ENCODE data around the gene GCSAML. TPM values are rescaled to one million over a fixed set of nuclear protein-coding genes. Genes with fewer than 3 reads are reported as not detected.
"Not testable (repeated sequence)": the region's sequence is repeated elsewhere in the genome, so short reads cannot be mapped to it uniquely, and the experiment has no call there.

GCSAML gene
- 1 to 10 TPM in 1 of 4 donors, under 1 TPM in 3; 0.18 to 1.7 (median 0.41) TPM for total RNA-seq

DNA sequence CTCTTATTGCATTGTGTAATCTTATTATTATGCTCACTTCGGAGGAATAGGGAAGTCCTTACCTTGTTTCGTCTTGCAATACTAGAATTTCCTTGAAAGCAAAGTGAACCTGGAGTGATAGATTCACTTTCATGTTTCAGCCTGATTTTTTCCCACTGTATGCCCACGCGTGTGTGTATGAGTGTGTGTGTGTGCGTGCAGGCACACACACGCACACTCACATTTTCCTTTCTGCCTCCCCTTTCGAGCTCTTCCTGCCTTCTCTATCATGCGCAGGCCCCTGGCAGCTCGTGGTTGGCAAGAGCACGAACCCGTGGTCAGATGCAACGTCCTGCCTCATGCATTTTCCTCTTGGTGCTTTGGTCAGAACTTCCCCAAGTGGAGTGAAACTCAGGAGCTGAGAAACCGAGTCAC, at the start of gene GCSAML:
GCSAML (plus strand) TSS at position 366 of the 414 bp plus-strand sequence. CDS start 58 bp downstream, outside the sequence.
- H3K9me3 ChIP-seq: no peaks in the 10 kb centered on the region
- H3K27ac ChIP-seq: no peak within 1 kb of the TSS
- no peak within 1 kb of the TSS for H3K4me3 ChIP-seq
- TF ChIP-seq POLR2A (IDR thresholded peaks at IDR 0.05): no peak
- TF ChIP-seq, protein P1, sequence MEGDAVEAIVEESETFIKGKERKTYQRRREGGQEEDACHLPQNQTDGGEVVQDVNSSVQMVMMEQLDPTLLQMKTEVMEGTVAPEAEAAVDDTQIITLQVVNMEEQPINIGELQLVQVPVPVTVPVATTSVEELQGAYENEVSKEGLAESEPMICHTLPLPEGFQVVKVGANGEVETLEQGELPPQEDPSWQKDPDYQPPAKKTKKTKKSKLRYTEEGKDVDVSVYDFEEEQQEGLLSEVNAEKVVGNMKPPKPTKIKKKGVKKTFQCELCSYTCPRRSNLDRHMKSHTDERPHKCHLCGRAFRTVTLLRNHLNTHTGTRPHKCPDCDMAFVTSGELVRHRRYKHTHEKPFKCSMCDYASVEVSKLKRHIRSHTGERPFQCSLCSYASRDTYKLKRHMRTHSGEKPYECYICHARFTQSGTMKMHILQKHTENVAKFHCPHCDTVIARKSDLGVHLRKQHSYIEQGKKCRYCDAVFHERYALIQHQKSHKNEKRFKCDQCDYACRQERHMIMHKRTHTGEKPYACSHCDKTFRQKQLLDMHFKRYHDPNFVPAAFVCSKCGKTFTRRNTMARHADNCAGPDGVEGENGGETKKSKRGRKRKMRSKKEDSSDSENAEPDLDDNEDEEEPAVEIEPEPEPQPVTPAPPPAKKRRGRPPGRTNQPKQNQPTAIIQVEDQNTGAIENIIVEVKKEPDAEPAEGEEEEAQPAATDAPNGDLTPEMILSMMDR (IDR thresholded peaks at IDR 0.05): no peak
- no peaks in the 10 kb centered on the region for H3K27me3 ChIP-seq
- no peaks in the 10 kb centered on the region for H3K36me3 ChIP-seq
- DNase-seq: no peak
- H3K4me1 ChIP-seq: no peaks in the 10 kb centered on the region

DNA sequence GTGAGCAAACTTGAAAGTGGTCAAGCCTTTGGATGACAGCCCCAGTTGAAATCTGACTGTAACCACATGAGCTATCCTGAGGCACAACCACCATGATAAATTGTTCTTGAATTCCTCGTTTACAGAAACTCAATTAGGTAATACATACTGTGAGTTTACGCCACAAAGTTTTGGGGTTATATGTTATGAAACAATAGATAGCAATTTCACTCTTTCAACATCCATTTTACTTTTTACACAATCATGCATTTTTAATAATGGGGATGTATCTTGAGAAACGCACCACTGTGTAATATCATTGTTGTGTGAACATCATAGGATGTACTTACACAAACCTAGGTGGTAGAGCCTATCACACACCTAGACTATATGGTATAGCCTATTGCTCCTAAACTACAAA, 48.1 kb upstream of the GCSAML start:
- Histone ChIP-seq H3K27ac (no peak overlapping the region), H3K4me1 (no peaks in the 10 kb centered on the region), H3K27me3 (no peaks in the 10 kb centered on the region), H3K4me3 (no peak overlapping the region), H3K9me3 (no peaks in the 10 kb centered on the region), H3K36me3 (no peaks in the 10 kb centered on the region)
- no peak for DNase-seq
- TF ChIP-seq, protein P1 (IDR thresholded peaks at IDR 0.05): no peak
- no peak for TF ChIP-seq POLR2A (IDR thresholded peaks at IDR 0.05)

DNA sequence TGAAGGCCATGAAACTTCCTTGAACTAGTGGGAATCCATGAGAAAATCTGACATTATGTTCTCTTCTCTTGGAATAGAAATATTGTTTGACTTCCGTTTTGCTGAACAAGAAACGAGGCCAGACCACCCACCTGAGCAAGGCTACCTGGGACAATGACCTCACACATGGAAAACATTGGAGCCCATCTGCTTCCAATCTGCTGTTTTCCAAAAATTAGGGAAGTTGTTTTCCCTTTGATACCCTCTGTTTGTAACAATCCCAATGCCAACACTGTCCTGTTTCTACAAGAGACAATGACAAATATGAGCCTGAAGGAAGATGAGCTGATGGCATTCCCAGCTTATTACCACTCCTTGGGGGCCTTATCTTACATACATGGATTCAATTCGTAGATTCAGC, 42.1 kb upstream of the GCSAML start:
- TF ChIP-seq POLR2A (IDR thresholded peaks at IDR 0.05): no peak
- TF ChIP-seq, protein P1 (IDR thresholded peaks at IDR 0.05): no peak
- no peak overlapping the region for H3K27ac ChIP-seq
- H3K27me3 ChIP-seq: no peaks in the 10 kb centered on the region
- no peaks in the 10 kb centered on the region for H3K4me1 ChIP-seq
- H3K4me3 ChIP-seq: no peak overlapping the region
- DNase-seq: no peak
- no peaks in the 10 kb centered on the region for H3K9me3 ChIP-seq
- no peaks in the 10 kb centered on the region for H3K36me3 ChIP-seq

DNA sequence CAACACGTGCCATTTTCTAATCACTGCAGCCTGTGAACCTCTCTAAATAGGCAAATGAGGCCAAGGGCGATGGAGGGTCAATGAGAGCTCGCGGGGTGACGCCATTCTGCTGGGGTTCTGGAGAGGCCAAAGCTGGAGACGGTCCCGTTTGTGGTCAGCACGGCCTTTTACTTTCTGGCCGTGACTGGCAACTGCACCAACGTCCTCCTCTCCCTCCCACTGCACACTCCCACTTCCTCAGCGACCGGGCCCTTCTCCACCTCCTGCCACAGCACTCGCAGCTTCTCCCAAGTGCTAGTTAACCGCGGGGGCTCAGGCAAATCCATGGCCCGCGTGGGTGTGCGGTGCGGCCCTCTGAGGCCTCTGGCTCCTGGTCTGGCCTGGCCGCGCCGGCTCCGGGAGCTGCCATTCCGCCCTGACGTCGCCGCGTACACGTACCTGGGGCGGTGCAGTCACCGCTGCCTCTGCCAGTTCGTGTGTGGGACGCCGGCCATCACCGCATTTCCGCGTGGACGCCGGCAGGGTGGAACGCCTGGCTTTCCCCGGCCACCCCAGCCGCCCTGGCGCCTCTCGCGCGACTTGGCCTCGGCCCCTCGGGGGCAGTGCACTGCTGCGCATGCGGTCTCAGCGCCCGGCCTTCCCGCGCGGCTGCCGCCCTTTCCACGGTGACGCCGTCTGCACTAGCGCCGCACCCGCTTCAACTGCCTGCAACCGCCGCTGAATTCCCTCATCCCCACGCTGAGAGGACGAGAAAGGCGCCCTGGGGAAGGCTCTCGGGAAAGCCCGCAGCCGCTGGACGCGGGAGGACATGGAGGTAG, 30.9 kb upstream of the GCSAML start:
- Histone ChIP-seq H3K4me3 (no peak overlapping the region), H3K9me3 (no peaks in the 10 kb centered on the region), H3K27me3 (no peaks in the 10 kb centered on the region), H3K27ac (no peak overlapping the region), H3K4me1 (no peaks in the 10 kb centered on the region), H3K36me3 (no peaks in the 10 kb centered on the region)
- DNase-seq: no peak
- TF ChIP-seq, protein P1 (IDR thresholded peaks at IDR 0.05): no peak
- TF ChIP-seq POLR2A (IDR thresholded peaks at IDR 0.05): no peak

DNA sequence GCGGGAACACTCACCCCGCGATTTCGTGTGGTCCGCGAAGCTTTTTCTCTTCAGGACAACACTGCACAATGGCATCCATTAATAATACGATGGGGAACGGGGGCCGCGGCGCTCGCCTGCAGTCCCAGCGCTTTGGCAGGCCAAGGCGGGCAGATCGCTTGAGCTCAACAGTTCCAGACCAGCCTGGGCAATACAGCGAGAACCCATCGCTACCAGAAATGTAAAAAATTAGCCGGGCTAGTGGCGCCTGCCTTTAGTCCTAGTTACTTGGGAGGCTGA, 30.4 kb upstream of the GCSAML start:
- Histone ChIP-seq H3K27me3 (no peaks in the 10 kb centered on the region), H3K36me3 (no peaks in the 10 kb centered on the region), H3K27ac (no peak overlapping the region), H3K9me3 (no peaks in the 10 kb centered on the region), H3K4me3 (no peak overlapping the region), H3K4me1 (no peaks in the 10 kb centered on the region)
- TF ChIP-seq, protein P1 (IDR thresholded peaks at IDR 0.05): no peak
- no peak for TF ChIP-seq POLR2A (IDR thresholded peaks at IDR 0.05)
- DNase-seq: no peak

DNA sequence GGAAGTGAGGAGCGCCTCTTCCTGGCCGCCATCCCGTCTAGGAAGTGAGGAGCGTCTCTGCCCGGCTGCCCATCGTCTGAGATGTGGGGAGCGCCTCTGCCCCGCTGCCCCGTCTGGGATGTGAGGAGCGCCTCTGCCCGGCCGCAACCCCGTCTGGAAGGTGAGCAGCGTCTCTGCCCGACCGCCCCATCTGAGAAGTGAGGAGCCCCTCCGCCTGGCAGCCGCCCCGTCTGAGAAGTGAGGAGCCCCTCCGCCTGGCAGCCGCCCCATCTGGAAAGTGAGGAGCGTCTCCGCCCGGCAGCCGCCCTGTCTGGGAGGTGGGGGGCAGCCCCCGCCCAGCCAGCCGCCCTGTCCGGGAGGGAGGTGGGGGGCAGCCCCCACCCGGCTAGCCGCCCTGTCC, 27.0 kb upstream of the GCSAML start:
- not testable (repeated sequence) for DNase-seq, H3K4me3 ChIP-seq, H3K36me3 ChIP-seq, H3K27me3 ChIP-seq, H3K4me1 ChIP-seq, H3K9me3 ChIP-seq, H3K27ac ChIP-seq

All from Peyer's patch (tissue), 4 donors.